ENCODE results near the gene MCC.

Gene MCC

GRCh38 chr5:113054899-113055298 lies 433.4 kb downstream of the MCC start:
- H3K4ac ChIP-seq (ENCODE audit: low read depth, low read length), result no peak overlapping the region
- H3K36me3 ChIP-seq (ENCODE audit: control insufficient read depth, insufficient read depth, low read length), result peaks cover 4% of the 10 kb centered on the region
- H2BK15ac ChIP-seq (replicated peaks; ENCODE audit: low read depth), result no peak overlapping the region
- H2AK5ac ChIP-seq (ENCODE audit: low read length), result no peak overlapping the region
- H3K56ac ChIP-seq (ENCODE audit: low read length), result no peak overlapping the region
- no peak overlapping the region for H2BK120ac ChIP-seq (ENCODE audit: low read depth, low read length)
- no peak overlapping the region for H4K5ac ChIP-seq (ENCODE audit: low read length)
- H3K9ac ChIP-seq (ENCODE audit: low read length), result no peak overlapping the region
- no peak overlapping the region for H2BK5ac ChIP-seq (ENCODE audit: low read length)
- no peak overlapping the region for H3K4me2 ChIP-seq (ENCODE audit: low read length)
- WGBS (ENCODE audit: extremely low coverage, insufficient coverage, low lambda C conversion rate), result no CpG with 5 or more reads among the region's 11 CpGs
- H3K23ac ChIP-seq (ENCODE audit: low read length), result no peak overlapping the region
- H3K79me1 ChIP-seq (ENCODE audit: low read length), result peaks cover 2% of the 10 kb centered on the region
- no peak overlapping the region for H4K8ac ChIP-seq (ENCODE audit: low read depth, low read length)
- no peaks in the 10 kb centered on the region for H3K4me1 ChIP-seq (ENCODE audit: control insufficient read depth, low read depth, low read length)
- no peak overlapping the region for H3K27ac ChIP-seq (ENCODE audit: low read depth, low read length)
- no peak for DNase-seq
- H3K79me2 ChIP-seq (ENCODE audit: control insufficient read depth, insufficient read depth, low read length), result no peaks in the 10 kb centered on the region
- no peak overlapping the region for H3K18ac ChIP-seq (ENCODE audit: low read length)
- H3K4me3 ChIP-seq (ENCODE audit: low read length), result no peak overlapping the region
- no peaks in the 10 kb centered on the region for H3K27me3 ChIP-seq (ENCODE audit: insufficient read depth, low read length, poor library complexity)

GRCh38 chr5:113053511-113053995 lies 434.7 kb downstream of the MCC start:
- Histone ChIP-seq H2BK120ac (ENCODE audit: low read depth, low read length) (no peak overlapping the region), H3K4ac (ENCODE audit: low read depth, low read length) (no peak overlapping the region), H3K4me2 (ENCODE audit: low read length) (no peak overlapping the region), H4K5ac (ENCODE audit: low read length) (no peak overlapping the region), H2AK5ac (ENCODE audit: low read length) (no peak overlapping the region), H3K27me3 (ENCODE audit: insufficient read depth, low read length, poor library complexity) (no peaks in the 10 kb centered on the region), H3K36me3 (ENCODE audit: control insufficient read depth, insufficient read depth, low read length) (peaks cover 4% of the 10 kb centered on the region), H3K56ac (ENCODE audit: low read length) (no peak overlapping the region), H2BK5ac (ENCODE audit: low read length) (no peak overlapping the region), H4K8ac (ENCODE audit: low read depth, low read length) (no peak overlapping the region), H3K23ac (ENCODE audit: low read length) (no peak overlapping the region), H3K9ac (ENCODE audit: low read length) (no peak overlapping the region), H3K79me1 (ENCODE audit: low read length) (peaks cover 2% of the 10 kb centered on the region), H3K4me1 (ENCODE audit: control insufficient read depth, low read depth, low read length) (no peaks in the 10 kb centered on the region), H2BK15ac (replicated peaks; ENCODE audit: low read depth) (no peak overlapping the region), H3K79me2 (ENCODE audit: control insufficient read depth, insufficient read depth, low read length) (no peaks in the 10 kb centered on the region), H3K27ac (ENCODE audit: low read depth, low read length) (no peak overlapping the region), H3K4me3 (ENCODE audit: low read length) (no peak overlapping the region), H3K18ac (ENCODE audit: low read length) (no peak overlapping the region)
- WGBS (ENCODE audit: extremely low coverage, insufficient coverage, low lambda C conversion rate), result no CpG with 5 or more reads among the region's 9 CpGs
- no peak for DNase-seq

DNA sequence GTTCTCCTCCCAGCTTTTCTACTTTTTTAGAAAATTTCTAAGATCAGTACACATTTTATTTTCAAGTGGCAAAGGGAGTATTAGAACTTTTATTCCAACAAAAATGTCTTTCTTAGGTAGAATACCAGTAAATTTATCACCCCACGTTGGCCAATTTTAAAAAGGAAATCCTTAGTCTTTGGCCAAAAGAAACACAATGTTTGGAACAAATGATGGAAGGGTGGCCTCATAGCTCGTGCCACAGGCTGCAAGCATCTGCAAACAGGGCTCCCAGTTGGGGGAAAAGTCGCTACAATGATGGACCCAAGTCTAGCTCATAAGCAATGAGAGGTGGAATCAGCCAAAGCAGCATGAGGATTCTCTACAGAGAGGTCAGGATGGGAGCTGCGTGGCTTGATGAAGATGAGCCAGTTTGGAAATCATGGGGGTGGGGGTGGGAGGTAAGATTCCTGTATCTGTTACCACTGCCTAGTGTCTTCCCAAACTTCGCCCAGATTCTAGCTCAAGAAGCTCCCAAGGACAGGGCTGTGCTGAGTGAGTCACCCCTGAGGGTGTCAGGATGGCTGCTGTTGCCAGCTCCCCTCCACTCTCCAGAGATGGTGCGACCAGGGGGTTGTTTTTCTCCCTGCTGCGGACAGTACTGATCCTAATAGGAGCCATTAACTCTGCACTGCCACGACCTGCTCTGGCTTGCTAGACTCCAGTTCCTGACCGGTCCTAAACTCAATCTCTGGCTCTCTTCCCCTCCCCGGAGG lies 436.0 kb downstream of the MCC start:
- H2BK120ac ChIP-seq (ENCODE audit: low read depth, low read length), result no peak overlapping the region
- H3K36me3 ChIP-seq (ENCODE audit: control insufficient read depth, insufficient read depth, low read length), result peaks cover 7% of the 10 kb centered on the region
- no peak overlapping the region for H4K5ac ChIP-seq (ENCODE audit: low read length)
- H2AK5ac ChIP-seq (ENCODE audit: low read length), result no peak overlapping the region
- no peak for DNase-seq
- H2BK15ac ChIP-seq (replicated peaks; ENCODE audit: low read depth), result no peak overlapping the region
- H3K27me3 ChIP-seq (ENCODE audit: insufficient read depth, low read length, poor library complexity), result no peaks in the 10 kb centered on the region
- H2BK5ac ChIP-seq (ENCODE audit: low read length), result no peak overlapping the region
- no peak overlapping the region for H3K27ac ChIP-seq (ENCODE audit: low read depth, low read length)
- H3K4me1 ChIP-seq (ENCODE audit: control insufficient read depth, low read depth, low read length), result no peaks in the 10 kb centered on the region
- H3K79me2 ChIP-seq (ENCODE audit: control insufficient read depth, insufficient read depth, low read length), result no peaks in the 10 kb centered on the region
- H4K8ac ChIP-seq (ENCODE audit: low read depth, low read length), result no peak overlapping the region
- H3K79me1 ChIP-seq (ENCODE audit: low read length), result peaks cover 2% of the 10 kb centered on the region
- H3K4me2 ChIP-seq (ENCODE audit: low read length), result no peak overlapping the region
- H3K18ac ChIP-seq (ENCODE audit: low read length), result no peak overlapping the region
- H3K4ac ChIP-seq (ENCODE audit: low read depth, low read length), result no peak overlapping the region
- H3K4me3 ChIP-seq (ENCODE audit: low read length), result no peak overlapping the region
- no peak overlapping the region for H3K23ac ChIP-seq (ENCODE audit: low read length)
- WGBS (ENCODE audit: extremely low coverage, insufficient coverage, low lambda C conversion rate), result no CpG with 5 or more reads among the region's 10 CpGs
- no peak overlapping the region for H3K9ac ChIP-seq (ENCODE audit: low read length)
- H3K56ac ChIP-seq (ENCODE audit: low read length), result no peak overlapping the region

DNA sequence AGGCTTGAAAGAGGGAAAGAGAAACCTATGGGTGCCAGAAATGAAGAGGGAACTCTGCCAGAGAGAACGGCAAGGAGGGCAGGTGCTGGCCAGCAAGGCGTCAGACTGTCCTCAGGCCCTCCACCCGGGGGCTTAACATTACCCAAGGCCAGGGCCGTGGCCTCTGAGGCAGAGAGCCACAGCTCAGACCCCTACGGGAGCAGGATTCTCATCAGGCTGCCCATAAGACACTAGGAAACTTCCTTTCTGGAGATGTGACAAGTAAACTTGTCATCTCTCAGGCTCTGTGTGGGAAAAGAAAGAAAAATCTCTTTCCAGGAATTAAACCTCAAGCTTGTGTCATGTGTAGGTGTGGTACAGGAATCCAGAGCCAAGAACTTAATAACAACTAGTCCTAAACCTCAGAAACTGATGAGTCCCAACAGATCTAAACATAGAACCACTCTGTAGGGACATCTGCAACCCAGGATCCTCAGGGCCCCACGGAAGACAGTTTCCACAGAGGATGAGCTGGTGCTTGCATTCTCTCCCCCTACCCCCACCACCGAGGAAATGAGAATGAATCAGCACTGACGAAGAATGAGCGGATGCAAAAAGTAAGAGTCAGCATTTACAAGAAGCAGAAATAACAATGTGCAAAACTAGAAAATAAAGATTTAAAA lies 437.4 kb downstream of the MCC start:
- Histone ChIP-seq H3K23ac (ENCODE audit: low read length) (no peak overlapping the region), H4K8ac (ENCODE audit: low read depth, low read length) (no peak overlapping the region), H2BK15ac (replicated peaks; ENCODE audit: low read depth) (no peak overlapping the region), H3K56ac (ENCODE audit: low read length) (no peak overlapping the region), H3K27ac (ENCODE audit: low read depth, low read length) (no peak overlapping the region), H3K79me2 (ENCODE audit: control insufficient read depth, insufficient read depth, low read length) (no peaks in the 10 kb centered on the region), H3K4me3 (ENCODE audit: low read length) (no peak overlapping the region), H3K36me3 (ENCODE audit: control insufficient read depth, insufficient read depth, low read length) (peaks cover 10% of the 10 kb centered on the region), H2AK5ac (ENCODE audit: low read length) (no peak overlapping the region), H3K4me1 (ENCODE audit: control insufficient read depth, low read depth, low read length) (no peaks in the 10 kb centered on the region), H3K9ac (ENCODE audit: low read length) (no peak overlapping the region), H3K18ac (ENCODE audit: low read length) (no peak overlapping the region), H3K4ac (ENCODE audit: low read depth, low read length) (no peak overlapping the region), H2BK120ac (ENCODE audit: low read depth, low read length) (no peak overlapping the region), H3K27me3 (ENCODE audit: insufficient read depth, low read length, poor library complexity) (no peaks in the 10 kb centered on the region), H2BK5ac (ENCODE audit: low read length) (no peak overlapping the region), H3K79me1 (ENCODE audit: low read length) (no peaks in the 10 kb centered on the region), H4K5ac (ENCODE audit: low read length) (no peak overlapping the region), H3K4me2 (ENCODE audit: low read length) (no peak overlapping the region)
- no peak for DNase-seq
- WGBS (ENCODE audit: extremely low coverage, insufficient coverage, low lambda C conversion rate), result no CpG with 5 or more reads among the region's 9 CpGs

- H3K56ac ChIP-seq (ENCODE audit: low read length), result no peak overlapping the region
- no peak overlapping the region for H2BK15ac ChIP-seq (replicated peaks; ENCODE audit: low read depth)
- WGBS (ENCODE audit: extremely low coverage, insufficient coverage, low lambda C conversion rate), result no CpG with 5 or more reads among the region's 10 CpGs
- peaks cover 13% of the 10 kb centered on the region for H3K36me3 ChIP-seq (ENCODE audit: control insufficient read depth, insufficient read depth, low read length)
- H3K4me1 ChIP-seq (ENCODE audit: control insufficient read depth, low read depth, low read length), result no peaks in the 10 kb centered on the region
- no peaks in the 10 kb centered on the region for H3K79me2 ChIP-seq (ENCODE audit: control insufficient read depth, insufficient read depth, low read length)
- no peaks in the 10 kb centered on the region for H3K79me1 ChIP-seq (ENCODE audit: low read length)
- no peak overlapping the region for H3K27ac ChIP-seq (ENCODE audit: low read depth, low read length)
- H3K4ac ChIP-seq (ENCODE audit: low read depth, low read length), result no peak overlapping the region
- no peak overlapping the region for H2AK5ac ChIP-seq (ENCODE audit: low read length)
- no peak overlapping the region for H2BK120ac ChIP-seq (ENCODE audit: low read depth, low read length)
- H4K8ac ChIP-seq (ENCODE audit: low read depth, low read length), result no peak overlapping the region
- H4K5ac ChIP-seq (ENCODE audit: low read length), result no peak overlapping the region
- H3K23ac ChIP-seq (ENCODE audit: low read length), result no peak overlapping the region
- H3K9ac ChIP-seq (ENCODE audit: low read length), result no peak overlapping the region
- H3K4me2 ChIP-seq (ENCODE audit: low read length), result no peak overlapping the region
- no peak overlapping the region for H3K18ac ChIP-seq (ENCODE audit: low read length)
- no peaks in the 10 kb centered on the region for H3K27me3 ChIP-seq (ENCODE audit: insufficient read depth, low read length, poor library complexity)
- DNase-seq, result no peak
- no peak overlapping the region for H2BK5ac ChIP-seq (ENCODE audit: low read length)
- no peak overlapping the region for H3K4me3 ChIP-seq (ENCODE audit: low read length)
These were observed 439.3 kb downstream of the MCC start for GRCh38 chr5:113048931-113049330.

Measured in mesendoderm (in vitro differentiated cells).